ENCODE measurements around the gene MACF1.
"Not testable (repeated sequence)": the region's sequence is repeated elsewhere in the genome, so short reads cannot be mapped to it uniquely, and the experiment has no call there.

The MACF1 gene

DNA sequence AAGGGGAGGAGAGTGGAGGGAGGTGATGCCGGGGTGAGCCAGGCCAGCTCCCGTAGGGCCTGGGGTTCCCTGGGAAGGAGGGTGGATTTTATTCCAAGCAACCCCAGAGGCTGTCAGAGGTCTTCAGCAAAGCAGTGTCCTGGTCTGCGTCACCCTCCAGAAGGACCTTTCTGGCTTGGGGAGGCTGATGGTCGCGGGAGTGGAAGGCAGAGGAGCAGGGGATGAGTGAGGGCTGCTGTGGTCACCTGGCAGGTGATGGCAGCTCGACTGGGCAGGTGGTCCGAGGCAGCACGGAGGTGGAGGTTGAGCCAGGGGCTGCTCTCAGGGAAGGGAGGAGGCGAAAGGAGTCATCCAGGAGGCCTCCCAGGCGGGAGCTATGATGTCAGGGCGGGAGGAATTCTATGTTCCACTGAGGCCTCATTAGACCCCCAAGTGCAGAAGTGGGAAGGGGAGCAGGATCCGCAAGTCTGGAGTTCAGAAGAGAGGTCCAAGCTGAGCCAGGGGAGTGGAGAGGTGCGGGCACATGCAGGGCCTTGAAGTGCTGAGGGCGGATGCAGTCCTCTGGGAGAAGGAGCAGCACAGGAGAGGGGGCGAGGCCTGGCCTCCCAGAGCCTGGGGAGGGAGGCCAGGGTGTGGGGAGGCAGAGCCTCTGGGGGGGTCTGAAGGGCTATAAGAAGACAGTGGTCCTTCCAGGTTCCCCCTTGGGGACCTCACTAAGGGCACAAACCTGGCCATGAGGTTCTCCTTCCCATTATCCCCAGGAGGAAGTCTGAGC, 320.3 kb downstream of the MACF1 start:
- no peak for DNase-seq

DNA sequence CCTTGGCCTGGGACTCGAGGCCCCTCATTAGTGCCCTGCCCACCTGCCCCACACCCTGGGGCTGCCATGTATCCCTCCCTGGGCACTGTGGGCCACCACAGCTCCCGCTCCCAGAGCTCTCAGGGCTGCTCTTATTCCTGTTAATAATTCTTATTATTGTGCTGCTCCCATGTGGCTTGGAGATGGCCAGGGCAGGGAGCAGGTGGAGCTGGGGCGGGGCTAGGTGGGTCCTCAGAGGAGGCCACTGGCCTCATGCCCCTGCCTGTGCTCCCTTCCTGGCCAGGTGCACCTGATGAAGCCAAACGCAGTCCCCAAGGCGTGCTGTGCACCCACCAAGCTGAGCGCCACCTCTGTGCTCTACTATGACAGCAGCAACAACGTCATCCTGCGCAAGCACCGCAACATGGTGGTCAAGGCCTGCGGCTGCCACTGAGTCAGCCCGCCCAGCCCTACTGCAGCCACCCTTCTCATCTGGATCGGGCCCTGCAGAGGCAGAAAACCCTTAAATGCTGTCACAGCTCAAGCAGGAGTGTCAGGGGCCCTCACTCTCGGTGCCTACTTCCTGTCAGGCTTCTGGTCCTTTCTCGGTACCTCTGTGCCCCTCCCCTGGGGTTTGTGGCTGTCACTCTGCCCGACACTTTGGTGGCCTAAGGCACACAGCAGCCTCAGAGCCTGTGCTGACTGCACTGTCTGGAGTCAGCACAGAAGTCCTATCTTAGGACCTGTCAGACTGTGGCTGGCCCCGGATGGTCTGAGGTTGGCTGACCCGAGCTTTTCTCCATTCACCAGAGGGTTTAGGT, 321.1 kb downstream of the MACF1 start:
- DNase-seq, result no peak

DNA sequence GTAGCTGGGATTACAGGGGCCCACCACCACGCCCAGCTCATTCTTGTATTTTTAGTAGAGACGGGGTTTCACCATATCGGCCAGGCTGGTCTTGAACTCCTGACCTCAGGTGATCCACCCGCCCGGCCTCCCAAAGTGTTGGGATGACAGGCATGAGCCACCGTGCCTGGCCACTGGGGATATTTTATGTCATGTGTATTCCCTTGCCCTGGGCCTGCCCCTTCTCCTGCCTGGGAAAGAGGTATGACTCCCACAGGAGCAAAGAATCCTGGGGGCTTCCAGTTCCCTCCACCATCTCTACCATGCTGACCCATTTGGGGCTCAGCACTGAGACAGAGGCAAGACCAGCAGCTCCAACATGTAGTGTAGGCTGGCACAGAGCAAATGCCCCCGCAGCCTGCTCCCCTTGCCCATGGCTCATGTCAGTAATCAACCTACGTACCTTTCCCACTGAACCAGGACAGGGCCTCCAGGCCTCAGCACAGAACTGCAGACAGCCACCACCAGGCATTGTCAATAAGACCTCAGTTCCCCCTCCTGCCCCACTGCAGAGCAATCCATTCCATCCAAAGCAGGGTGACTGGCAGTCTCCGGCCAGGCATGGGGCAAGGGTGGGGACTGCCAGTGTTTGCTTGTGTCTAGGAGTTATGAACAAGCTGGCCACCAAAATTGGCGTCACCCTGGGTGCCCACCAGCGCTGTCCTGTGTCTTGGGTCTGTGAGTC, 322.1 kb downstream of the MACF1 start:
- DNase-seq, result no peak

DNA sequence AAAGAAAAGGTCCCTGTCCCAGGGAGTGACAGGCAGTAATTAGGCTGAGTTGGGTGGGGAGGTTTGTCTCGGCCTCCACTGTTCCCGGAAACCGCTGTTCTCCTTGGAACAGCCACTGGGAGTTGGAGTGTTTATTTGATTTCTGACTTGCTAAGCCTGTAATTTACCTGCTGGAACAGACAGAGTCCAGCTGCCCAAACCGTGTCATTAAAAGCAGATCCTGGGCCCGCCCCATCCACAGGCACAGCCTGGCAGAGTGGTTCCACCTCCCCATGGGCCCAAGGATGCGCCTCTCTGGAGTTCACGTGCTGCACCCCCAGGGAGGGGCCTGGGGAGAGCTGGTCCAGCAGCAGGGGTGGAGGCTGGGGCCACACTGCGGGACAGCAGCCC, 322.7 kb downstream of the MACF1 start:
- DNase-seq, result not testable (repeated sequence)

DNA sequence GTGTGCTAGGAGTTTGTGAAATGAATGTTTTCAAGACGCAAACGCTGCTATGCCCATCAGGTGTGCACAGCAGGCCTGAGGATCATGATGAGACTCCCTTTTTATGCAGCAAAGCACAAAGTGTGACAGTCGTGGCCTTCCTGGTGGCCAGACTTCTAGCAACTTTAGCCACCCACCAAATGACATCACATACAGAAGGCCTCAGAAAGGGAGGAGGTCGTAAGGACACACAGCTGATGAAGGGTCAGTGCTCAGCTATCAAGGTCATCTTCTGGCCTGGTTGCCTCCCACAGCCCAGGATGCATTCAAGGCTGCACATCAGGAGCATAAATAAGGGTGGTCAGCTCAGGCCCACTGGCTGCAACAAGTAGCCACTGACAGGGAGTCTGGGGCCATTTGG, 323.6 kb downstream of the MACF1 start:
- DNase-seq, result no peak

DNA sequence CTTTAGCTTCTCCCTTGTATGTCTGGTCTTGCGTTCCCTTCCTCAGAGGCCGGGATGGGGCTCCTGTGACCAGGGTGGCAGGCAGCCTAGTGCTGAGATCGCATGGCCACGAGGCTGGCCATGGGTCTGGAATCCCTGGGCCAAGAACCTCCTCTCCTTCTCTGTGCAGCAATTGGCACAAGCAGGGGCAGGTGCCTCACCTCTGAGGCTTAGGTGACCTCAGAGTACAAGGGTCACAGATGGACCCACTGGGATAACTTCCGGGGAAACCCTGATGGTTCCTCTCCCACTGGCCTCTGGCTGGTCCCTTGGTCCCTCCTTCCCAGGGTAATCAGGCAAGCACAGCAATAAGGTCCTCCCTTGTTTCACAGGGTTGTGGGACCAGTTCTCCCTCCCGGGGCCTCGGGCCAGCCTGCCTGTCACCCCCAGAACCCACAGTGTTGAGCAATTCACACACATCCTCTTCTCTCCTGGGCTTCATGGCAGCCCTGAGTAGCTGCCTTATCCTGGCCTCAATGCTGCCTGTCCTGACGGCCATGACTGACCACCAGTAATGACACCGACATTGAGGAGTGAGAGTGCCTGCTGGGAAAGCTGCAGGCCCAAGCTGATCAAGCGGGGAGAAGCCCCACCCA, 325.5 kb downstream of the MACF1 start:
- DNase-seq, result no peak

DNA sequence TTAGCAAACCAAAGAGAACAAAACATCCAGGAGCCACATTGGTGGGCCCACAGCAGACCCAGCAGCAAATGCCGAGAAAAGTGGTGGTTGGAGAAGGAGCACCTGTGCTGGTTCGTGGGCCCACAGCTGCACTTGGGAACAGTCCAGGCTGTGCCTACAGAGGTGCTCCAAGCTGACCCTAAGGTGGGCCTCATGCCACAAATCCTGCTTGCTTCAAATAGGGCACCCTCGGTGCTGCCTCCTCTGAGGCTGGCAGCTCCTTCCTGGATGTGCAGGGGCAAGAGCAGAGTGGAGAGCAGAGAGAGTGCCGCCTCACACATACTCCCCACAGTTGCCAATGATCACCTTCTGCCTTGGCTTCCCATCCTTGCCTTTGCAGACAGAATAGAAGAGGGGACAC, 327.0 kb downstream of the MACF1 start:
- no peak for DNase-seq

DNA sequence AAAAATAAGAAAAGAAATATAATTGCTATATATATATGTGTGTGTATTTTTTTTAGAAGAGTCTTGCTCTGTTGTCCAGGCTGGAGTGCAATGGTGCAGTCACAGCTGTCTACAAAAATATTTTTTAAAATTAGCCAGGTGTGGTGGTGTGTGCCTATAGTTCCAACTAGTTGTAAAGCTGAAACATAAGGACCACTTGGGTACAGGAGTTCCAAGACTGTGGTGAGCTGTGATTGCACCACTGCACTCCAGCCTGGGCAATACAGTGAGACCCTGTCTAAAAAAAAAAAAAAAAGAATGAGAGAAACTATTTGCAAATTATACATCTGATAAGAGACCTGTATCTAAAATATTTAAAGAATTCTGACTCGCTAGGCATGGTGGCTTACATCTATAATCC, 328.9 kb downstream of the MACF1 start:
- DNase-seq, result no peak
